Ascending aorta (tissue), 2 donors: ENCODE results near the gene KLHL36. TPM values are rescaled to one million over a fixed set of nuclear protein-coding genes. Genes with fewer than 3 reads are reported as not detected.

ENCODE experiments used
- DNase-seq, 2 donors: peaks; one replicate each; pipeline ENCODE4 v3.0.0-alpha.2; 2019; ENCODE audit warnings: low spot score in 2 of 2
- H3K27ac ChIP-seq, 2 donors: fragments of 200-600 bp; sonication (generic); one replicate each; pipeline ENCODE4 v1.5.1; 2016 to 2017; ENCODE audit warnings: mild to moderate bottlenecking in 1 of 2
- H3K27me3 ChIP-seq: fragments of 200-600 bp; sonication (generic); one replicate; pipeline ENCODE4 v1.5.1; 2017
- H3K36me3 ChIP-seq, 2 donors: fragments of 200-600 bp; sonication (generic); one replicate each; pipeline ENCODE4 v1.5.1; 2016
- H3K4me1 ChIP-seq, 2 donors: fragments of 200-600 bp; sonication (generic); one replicate each; pipeline ENCODE4 v1.5.1; 2016 to 2017; ENCODE audit warnings: mild to moderate bottlenecking in 1 of 2
- H3K4me3 ChIP-seq, 2 donors: fragments of 200-600 bp; sonication (generic); one replicate each; pipeline ENCODE4 v1.5.1; 2016 to 2017; ENCODE audit warnings: mild to moderate bottlenecking in 1 of 2
- H3K9me3 ChIP-seq, 2 donors: fragments of 200-600 bp; sonication (generic); one replicate each; pipeline ENCODE4 v1.5.1; 2016
- CTCF ChIP-seq, 3 experiments: fragments of 200-600 bp in 2 of 3; fragments of 450-650 bp in 1 of 3; sonication (generic) in 2 of 3; IDR thresholded peaks; one replicate each; pipeline ENCODE4 v1.5.1; 2016 to 2019; ENCODE audit warnings: antibody characterized with exemption in 3 of 3, mild to moderate bottlenecking in 1 of 3, moderate library complexity in 1 of 3
- intact Hi-C: fragments of 100-400 bp; cut with DNase I; formaldehyde crosslinking; loops from one replicate; pipeline ENCODE4 v1.15.1; 2023
- total RNA-seq: library from RNA; depleted of rRNA; stranded (reverse); fragments of >200 nt; gene quantifications from one replicate; pipeline ENCODE4 v1.1.0, GENCODE V29; 2016

Gene KLHL36
- total RNA-seq, 1 donor from 2014 or later: 65.1 TPM

GRCh38 chr16:84660973-84661372 is 12.7 kb downstream of the KLHL36 start:
- Histone ChIP-seq H3K36me3 (peaks cover 65 to 91% of the 10 kb centered on the region in 2 donors), H3K27me3 (no peaks in the 10 kb centered on the region), H3K9me3 (no peaks in the 10 kb centered on the region), H3K4me1 (no peaks in the 10 kb centered on the region), H3K27ac (no peak overlapping the region), H3K4me3 (no peak overlapping the region)
- DNase-seq: no peak
- intact Hi-C loops: no loop called here
- no peak for TF ChIP-seq CTCF (IDR thresholded peaks at IDR 0.05)

- intact Hi-C loops: no loop called here
These were observed 13.2 kb downstream of the KLHL36 start for GRCh38 chr16:84661418-84662060.

GRCh38 chr16:84662471-84662870 is 14.2 kb downstream of the KLHL36 start:
- Histone ChIP-seq H3K4me3 (no peak overlapping the region), H3K4me1 (no peaks in the 10 kb centered on the region), H3K36me3 (peaks cover 62 to 89% of the 10 kb centered on the region in 2 donors), H3K27me3 (no peaks in the 10 kb centered on the region), H3K27ac (no peak overlapping the region), H3K9me3 (no peaks in the 10 kb centered on the region)
- TF ChIP-seq CTCF (IDR thresholded peaks at IDR 0.05): no peak
- intact Hi-C loops: no loop called here
- DNase-seq: no peak

More at GRCh38 chr16:84661418-84662060, 13.2 kb downstream of the KLHL36 start:
- Histone ChIP-seq H3K27me3 (no peaks in the 10 kb centered on the region), H3K27ac (no peak overlapping the region), H3K9me3 (no peaks in the 10 kb centered on the region), H3K36me3 (peaks cover 70 to 97% of the 10 kb centered on the region in 2 donors), H3K4me3 (no peak overlapping the region), H3K4me1 (no peaks in the 10 kb centered on the region)
- TF ChIP-seq CTCF (IDR thresholded peaks at IDR 0.05): no peak
- DNase-seq: no peak

GRCh38 chr16:84663433-84664101 is 15.3 kb downstream of the KLHL36 start:
- H3K9me3 ChIP-seq: no peaks in the 10 kb centered on the region
- H3K36me3 ChIP-seq: peaks cover 57 to 78% of the 10 kb centered on the region in 2 donors
- H3K4me1 ChIP-seq: no peaks in the 10 kb centered on the region
- no peak for DNase-seq
- no peaks in the 10 kb centered on the region for H3K27me3 ChIP-seq
- no peak overlapping the region for H3K27ac ChIP-seq
- no peak overlapping the region for H3K4me3 ChIP-seq
- intact Hi-C loops: no loop called here
- TF ChIP-seq CTCF (IDR thresholded peaks at IDR 0.05): no peak

- Histone ChIP-seq H3K4me1 (no peaks in the 10 kb centered on the region), H3K27ac (no peak overlapping the region), H3K4me3 (no peak overlapping the region), H3K27me3 (no peaks in the 10 kb centered on the region), H3K36me3 (peaks cover 41 to 60% of the 10 kb centered on the region in 2 donors), H3K9me3 (no peaks in the 10 kb centered on the region)
- TF ChIP-seq CTCF (IDR thresholded peaks at IDR 0.05): no peak
- DNase-seq: no peak
- intact Hi-C loops: no loop called here
These were observed 17.0 kb downstream of the KLHL36 start for GRCh38 chr16:84665359-84665758.
